Sciatic nerve (tissue), 2 donors: Measurements from ENCODE around the gene PGLYRP4. TPM values are rescaled to one million over a fixed set of nuclear protein-coding genes. Genes with fewer than 3 reads are reported as not detected.
"Not testable (repeated sequence)": the region's sequence is repeated elsewhere in the genome, so short reads cannot be mapped to it uniquely, and the experiment has no call there.

Source experiments
- ATAC-seq: fragments of 200-7000 bp; cut with Tn5 transposase; one replicate; pipeline ENCODE4 v1.9.1; 2020; ENCODE audit warnings: mild to moderate bottlenecking, moderate library complexity
- DNase-seq: peaks from one replicate; pipeline ENCODE4 v3.0.0-alpha.2; 2020; ENCODE audit warnings: low spot score
- intact Hi-C: fragments of 100-400 bp; cut with DNase I; formaldehyde crosslinking; loops from one replicate; pipeline ENCODE4 v1.14.2; 2022
- total RNA-seq: library from RNA; stranded (reverse); fragmentation: NEBNext Ultra II Directional; extraction: Animal tissue kit (Norgen Biotek cat#: 25700); gene quantifications from one replicate; pipeline ENCODE4 v1.2.1, GENCODE V29; 2021
- donor health status: DM: no; HTN: no; CAD: no.
- donor health status: DM: no; HTN: no; CAD: no.

The PGLYRP4 gene
- total RNA-seq, 1 donor from 2014 or later: not detected

- ATAC-seq: no peak
- DNase-seq: no peak
- intact Hi-C loops: no loop called here
Measured at GRCh38 chr1:153343811-153344717, 4.6 kb downstream of the PGLYRP4 start.

DNA sequence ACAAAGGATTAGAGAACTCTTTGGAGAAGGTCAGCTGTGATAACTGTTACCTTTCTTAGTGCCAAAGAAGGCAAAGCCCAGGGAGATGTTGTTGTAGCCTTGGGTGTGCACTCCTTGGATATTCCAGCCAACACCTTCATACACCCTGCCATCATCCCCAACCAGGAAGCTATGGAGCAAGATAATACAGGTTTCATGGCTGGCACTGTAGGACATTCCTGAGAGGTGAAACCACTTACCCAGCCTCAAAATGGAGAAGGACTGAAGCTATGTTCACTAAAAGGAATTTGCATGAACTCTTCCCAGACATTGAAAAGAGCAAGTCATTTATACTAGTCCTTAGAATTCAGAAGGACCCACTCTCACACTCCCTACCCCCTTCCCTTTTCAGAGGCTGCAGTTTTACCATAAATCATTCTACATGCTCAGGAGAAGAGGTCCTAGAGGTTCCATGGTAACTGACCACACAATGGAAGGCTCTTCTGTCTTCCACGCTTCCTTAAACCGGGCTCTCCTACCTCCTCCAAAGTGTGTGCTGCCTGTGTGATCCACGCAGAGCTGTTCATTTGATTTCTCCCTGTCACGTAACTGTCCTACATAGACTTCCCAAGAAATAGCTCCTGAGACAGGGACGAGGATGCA lies 5.5 kb downstream of the PGLYRP4 start:
- DNase-seq: no peak
- ATAC-seq: no peak
- intact Hi-C loops: no loop called here

DNA sequence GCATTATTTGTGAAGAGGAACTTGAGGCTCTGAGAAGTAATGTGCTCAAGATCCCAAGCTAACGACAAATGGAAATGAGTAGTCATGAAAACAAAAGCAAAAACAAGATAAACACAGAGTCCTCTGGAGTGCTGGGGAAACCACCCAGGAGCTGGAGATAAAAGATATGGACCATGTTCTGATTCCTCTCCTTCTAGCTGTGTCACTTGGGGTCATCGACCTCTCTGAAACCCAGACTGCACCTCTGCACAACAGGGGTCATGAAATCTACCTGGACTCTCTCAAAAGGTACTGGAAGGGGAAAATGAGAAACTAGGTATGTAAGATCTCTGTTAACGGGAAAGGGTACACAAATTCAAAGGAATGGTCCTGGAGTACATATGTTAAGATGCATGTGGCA lies 6.5 kb downstream of the PGLYRP4 start:
- DNase-seq (no peak), ATAC-seq (no peak)
- intact Hi-C loops: no loop called here

DNA sequence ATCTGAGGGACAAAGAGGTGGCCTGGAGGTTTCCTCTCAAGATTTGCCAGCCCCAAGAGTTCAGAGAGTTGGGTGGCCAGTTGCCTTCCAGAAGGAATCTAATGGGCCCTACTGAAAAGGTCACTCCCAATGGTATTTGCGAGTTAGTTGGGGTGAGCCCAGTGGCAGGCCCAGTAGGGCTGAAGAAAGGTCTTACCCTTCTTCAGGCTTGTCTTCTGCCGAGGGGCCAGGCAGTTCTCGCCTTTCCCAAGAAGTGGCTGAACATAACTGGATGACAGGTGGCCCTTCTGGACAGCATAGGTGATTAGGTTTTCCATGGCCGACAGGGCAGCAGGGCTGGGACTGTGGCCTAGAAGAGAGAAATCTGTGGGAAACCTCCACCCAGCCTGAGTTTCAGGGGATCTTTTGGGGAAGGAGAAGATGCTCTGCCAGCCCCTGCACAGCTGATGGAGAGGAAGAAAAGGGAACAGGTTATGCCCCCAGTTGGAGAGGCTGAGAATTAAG lies 7.2 kb downstream of the PGLYRP4 start:
- DNase-seq: no peak
- intact Hi-C loops: no loop called here

DNA sequence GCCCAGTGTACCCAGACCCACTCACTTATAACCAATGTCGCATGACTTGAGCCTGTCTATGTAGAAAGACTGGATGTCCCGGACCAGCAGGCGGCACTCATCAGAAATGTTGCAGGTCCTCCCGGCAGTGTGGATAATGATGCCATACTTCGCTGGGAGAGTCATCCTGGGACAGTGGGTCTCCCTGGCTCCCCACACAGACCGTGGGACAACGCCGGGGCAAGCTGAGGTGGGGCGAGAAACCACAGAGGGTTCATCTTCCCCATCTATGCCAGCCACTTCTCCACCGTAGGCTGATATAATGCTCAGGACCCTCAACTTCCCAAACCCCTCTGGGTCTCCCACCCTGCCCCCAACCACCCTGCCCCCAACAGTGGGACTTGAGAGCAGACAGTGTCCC lies 8.3 kb downstream of the PGLYRP4 start:
- DNase-seq (no peak), ATAC-seq (no peak)
- intact Hi-C loops: no loop called here

More for the DNA sequence above, 7.2 kb downstream of the PGLYRP4 start:
- no peak for ATAC-seq

DNA sequence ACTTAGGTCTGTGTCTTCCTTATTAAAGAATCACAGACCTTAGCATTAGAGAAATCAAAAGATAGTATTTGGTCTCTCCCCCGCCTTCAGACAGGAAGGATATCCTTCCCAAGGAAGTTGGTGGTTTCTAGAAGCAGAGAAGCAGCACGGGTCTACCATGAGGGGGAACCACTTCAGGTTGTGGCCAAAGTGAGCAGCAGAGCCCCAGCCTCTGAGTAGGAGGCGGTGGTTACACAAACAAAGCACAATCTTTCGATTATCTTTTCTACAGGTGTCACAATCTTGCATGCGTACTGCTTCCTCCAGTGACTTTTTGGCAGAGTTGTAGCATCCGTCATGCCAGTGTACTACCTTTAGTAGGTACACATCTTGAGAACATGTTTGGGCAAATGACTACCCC lies 8.8 kb downstream of the PGLYRP4 start:
- intact Hi-C loops: no loop called here
- DNase-seq (no peak), ATAC-seq (no peak)

GRCh38 chr1:153337980-153338853 lies 10.4 kb downstream of the PGLYRP4 start:
- no peak for ATAC-seq
- intact Hi-C loops: no loop called here
- no peak for DNase-seq

- ATAC-seq (no peak), DNase-seq (no peak)
- intact Hi-C loops: no loop called here
Measured at GRCh38 chr1:153336650-153337049, 12.0 kb downstream of the PGLYRP4 start.

DNA sequence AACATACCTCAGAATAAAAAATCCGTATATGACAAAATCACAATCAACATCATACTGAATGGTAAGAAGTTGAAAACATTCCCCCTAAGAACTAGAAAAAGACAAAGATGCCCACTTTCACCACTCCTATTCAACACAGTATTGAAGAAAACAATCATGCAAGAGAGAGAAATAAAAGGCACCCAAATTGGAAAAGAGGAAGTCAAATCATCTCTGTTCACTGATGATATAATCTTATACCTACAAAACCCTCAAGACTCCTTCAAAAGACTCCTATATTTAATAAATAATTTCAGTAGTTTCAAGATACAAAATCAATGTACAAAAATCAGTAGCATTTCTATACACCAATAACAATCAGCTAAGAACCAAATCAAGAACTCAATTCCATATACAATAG lies 14.7 kb downstream of the PGLYRP4 start:
- ATAC-seq (no peak), DNase-seq (no peak)
- intact Hi-C loops: no loop called here

DNA sequence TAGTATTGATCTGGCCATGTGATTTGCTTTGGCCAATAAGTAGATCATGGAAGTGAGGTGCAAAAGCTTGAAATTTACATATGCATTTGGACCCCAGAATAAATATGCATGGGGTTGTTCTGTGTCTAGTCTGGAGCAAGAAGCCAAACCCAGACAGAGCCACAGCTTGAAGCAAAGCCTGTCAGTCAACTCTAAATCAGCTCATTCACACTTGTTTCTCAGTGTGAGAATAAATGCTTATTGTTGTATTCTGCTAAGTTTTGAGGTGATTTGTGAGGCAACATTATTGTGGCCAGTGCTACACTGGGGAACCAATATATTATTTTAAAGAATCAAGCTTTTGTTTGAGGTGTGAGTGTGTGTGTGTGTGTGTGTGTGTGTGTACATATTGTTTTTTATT lies 23.7 kb downstream of the PGLYRP4 start:
- intact Hi-C loops: no loop called here
- DNase-seq: no peak
- no peak for ATAC-seq

GRCh38 chr1:153322568-153322967 lies 26.1 kb downstream of the PGLYRP4 start:
- ATAC-seq (no peak), DNase-seq (no peak)
- intact Hi-C loops: no loop called here

GRCh38 chr1:153318145-153318544 lies 30.5 kb downstream of the PGLYRP4 start:
- DNase-seq, ATAC-seq: not testable (repeated sequence)

DNA sequence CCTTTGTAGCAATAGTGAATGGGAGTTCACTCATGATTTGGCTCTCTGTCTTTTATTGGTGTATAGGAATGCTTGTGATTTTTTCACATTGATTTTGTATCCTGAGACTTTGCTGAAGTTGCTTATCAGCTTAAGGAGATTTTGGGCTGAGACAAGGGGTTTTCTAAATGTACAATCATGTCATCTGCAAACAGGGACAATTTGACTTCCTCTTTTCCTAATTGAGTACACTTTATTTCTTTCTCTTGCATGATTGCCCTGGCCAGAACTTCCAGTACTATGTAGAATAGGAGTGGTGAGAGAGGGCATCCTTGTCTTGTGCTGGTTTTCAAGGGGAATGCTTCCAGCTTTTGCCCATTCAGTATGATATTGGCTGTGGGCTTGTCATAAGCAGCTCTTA lies 32.6 kb downstream of the PGLYRP4 start:
- DNase-seq, ATAC-seq: not testable (repeated sequence)

More at GRCh38 chr1:153318145-153318544, 30.5 kb downstream of the PGLYRP4 start:
- intact Hi-C loops: not testable (repeated sequence)

DNA sequence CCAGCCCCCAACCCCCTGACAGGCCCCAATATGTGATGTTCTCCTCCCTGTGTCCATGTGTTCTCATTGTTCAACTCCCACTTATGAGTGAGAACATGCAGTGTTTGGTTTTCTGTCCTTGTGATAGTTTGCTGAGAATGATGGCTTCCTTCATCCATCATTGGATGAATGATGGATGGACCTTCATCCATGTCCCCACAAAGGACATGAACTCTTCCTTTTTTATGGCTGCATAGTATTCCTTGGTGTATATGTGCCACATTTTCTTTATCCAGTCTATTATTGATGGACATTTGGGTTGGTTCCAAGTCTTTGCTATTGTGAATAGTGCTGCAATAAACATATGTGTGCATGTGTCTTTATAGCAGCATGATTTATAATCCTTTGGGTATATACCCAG lies 34.3 kb downstream of the PGLYRP4 start:
- intact Hi-C loops, ATAC-seq, DNase-seq: not testable (repeated sequence)

More for the DNA sequence above, 32.6 kb downstream of the PGLYRP4 start:
- intact Hi-C loops: not testable (repeated sequence)

DNA sequence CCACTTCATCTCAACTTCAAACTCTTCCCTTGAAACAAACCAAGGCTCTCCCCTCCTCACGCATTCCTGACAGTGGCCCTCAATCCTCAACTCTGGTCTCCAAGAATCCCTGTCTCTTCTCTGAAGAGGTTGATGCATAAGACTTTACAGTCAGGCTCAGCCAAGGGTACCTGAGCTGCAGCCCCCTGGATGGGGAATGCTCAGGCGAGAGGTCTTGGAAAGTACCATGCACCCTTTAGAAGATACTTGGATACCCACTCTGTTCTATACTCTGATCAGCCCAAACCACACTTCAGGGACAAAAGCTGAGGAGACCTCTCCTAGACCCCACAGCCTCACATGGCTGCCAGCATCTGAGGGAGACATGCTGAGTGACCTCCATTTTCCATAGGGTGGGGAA lies 35.4 kb downstream of the PGLYRP4 start:
- no peak for DNase-seq
- intact Hi-C loops: no loop called here
- ATAC-seq: no peak

DNA sequence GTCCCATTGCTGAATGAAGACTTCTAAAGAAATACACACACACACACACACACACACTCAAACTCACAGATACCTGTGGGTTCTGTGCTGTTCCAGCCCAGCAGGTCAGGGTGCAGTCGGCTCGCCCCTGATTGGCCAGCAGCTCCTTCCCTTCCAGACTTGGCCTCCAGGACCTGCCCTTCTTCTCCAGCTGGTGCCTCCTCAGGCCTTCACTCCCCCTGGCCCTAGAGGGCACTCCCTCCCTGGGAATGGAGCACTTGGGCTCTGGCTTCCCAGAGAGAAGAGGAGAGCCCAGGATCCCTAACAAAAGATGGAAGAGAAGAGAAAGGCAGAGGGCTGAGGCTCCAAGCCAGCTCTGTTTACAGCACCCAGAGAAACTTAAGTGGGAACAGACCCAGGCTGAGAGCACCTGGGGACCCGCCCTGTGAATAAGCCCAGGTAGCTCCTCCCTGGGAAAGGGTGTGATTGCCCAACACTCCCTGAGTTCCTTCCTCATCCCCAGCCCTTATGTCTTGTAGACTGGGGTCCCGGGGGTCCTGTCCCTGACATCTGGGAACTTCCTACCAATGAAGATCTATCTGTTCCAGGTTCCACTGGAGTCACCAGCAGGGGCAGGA lies 36.0 kb downstream of the PGLYRP4 start, which contains the start of gene PGLYRP3:
PGLYRP3 (minus strand) TSS at position 383 of the 617 bp plus-strand sequence. CDS start 2,287 bp downstream, outside the sequence.
- ATAC-seq (no peak), DNase-seq (no peak)
- intact Hi-C loops: no loop called here

DNA sequence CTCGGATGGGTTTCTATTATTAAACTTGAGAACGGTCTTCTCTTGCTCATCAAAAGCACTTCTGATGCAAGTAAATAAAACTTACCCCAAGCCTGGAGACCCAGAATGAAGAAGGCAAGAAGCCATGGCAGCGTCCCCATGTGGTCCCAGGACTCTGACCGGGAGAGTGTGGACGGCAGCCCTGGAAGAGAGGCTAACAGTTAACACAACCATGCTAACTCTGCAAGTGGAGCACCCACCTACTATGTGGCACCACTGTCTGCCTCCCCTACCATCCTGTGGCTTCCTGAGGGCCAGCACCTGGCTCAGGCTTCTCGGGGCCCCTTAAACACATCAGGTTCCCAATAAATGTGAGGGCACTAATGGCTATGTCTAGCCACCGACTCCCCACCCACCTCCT lies 38.1 kb downstream of the PGLYRP4 start:
- DNase-seq: no peak
- intact Hi-C loops: no loop called here
- no peak for ATAC-seq

DNA sequence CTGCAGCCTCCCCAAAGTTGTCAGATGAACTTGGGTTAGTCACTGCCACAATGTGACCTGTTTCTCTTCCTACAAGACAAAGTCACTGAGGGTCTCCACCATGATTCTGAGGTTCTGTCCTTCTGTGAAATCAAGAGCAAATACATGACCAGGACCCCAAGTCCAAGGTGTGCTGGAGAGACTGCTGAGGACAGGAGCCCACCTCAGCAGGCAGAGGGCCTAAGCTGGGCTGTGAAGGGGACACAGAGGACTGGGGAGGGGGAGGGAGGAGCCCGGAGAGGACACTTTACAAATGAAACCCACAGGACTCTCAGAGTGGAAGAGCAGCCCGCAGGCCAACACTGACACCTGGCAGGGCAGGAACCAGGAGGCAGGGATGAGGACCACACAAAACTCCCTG lies 39.2 kb downstream of the PGLYRP4 start:
- intact Hi-C loops: no loop called here
- DNase-seq: no peak

GRCh38 chr1:153308540-153308939 lies 40.1 kb downstream of the PGLYRP4 start:
- no peak for DNase-seq
- intact Hi-C loops: no loop called here
- no peak for ATAC-seq

More for the DNA sequence above, 39.2 kb downstream of the PGLYRP4 start:
- ATAC-seq: no peak
